HL-60/S4 (cell line): ENCODE results near the gene ASIC2.

Experiments
- in situ Hi-C: fragments of 300-500 bp; cut with MboI; formaldehyde crosslinking; loops from 2 replicates; pipeline ENCODE4 v1.14.3; 2022; ENCODE audit warnings: low sequenced_read_pairs

Gene ASIC2

GRCh38 chr17:33292981-33293867 lies at the start of gene ASIC2:
ASIC2 (minus strand) TSS chr17:33293295.
- in situ Hi-C loops = no loop called here

- in situ Hi-C loops = no loop called here
Measured at GRCh38 chr17:33342025-33342424, 48.9 kb upstream of the ASIC2 start.

GRCh38 chr17:33338242-33338641 lies 45.1 kb upstream of the ASIC2 start:
- in situ Hi-C loops = no loop called here

- in situ Hi-C loops = no loop called here
Measured at GRCh38 chr17:33335491-33336173, 42.5 kb upstream of the ASIC2 start.

- in situ Hi-C loops = no loop called here
Measured at GRCh38 chr17:33334703-33335102, 41.6 kb upstream of the ASIC2 start.

- in situ Hi-C loops = no loop called here
Measured at GRCh38 chr17:33330877-33331276, 37.8 kb upstream of the ASIC2 start.

- in situ Hi-C loops = no loop called here
Measured at GRCh38 chr17:33328129-33328528, 35.0 kb upstream of the ASIC2 start.

- in situ Hi-C loops = no loop called here
Measured at GRCh38 chr17:33324736-33325135, 31.6 kb upstream of the ASIC2 start.

GRCh38 chr17:33322063-33322462 lies 29.0 kb upstream of the ASIC2 start:
- in situ Hi-C loops = no loop called here

- in situ Hi-C loops = no loop called here
Measured at GRCh38 chr17:33318241-33318640, 25.1 kb upstream of the ASIC2 start.

GRCh38 chr17:33316746-33317145 lies 23.7 kb upstream of the ASIC2 start:
- in situ Hi-C loops = no loop called here

GRCh38 chr17:33310296-33310695 lies 17.2 kb upstream of the ASIC2 start:
- in situ Hi-C loops = no loop called here

GRCh38 chr17:33303254-33303653 lies 10.2 kb upstream of the ASIC2 start:
- in situ Hi-C loops = no loop called here

GRCh38 chr17:33302394-33302793 lies 9.3 kb upstream of the ASIC2 start:
- in situ Hi-C loops = no loop called here

- in situ Hi-C loops = no loop called here
Measured at GRCh38 chr17:33300241-33300640, 7.1 kb upstream of the ASIC2 start.

- in situ Hi-C loops = no loop called here
Measured at GRCh38 chr17:33299115-33299514, 6.0 kb upstream of the ASIC2 start.

- in situ Hi-C loops = no loop called here
Measured at GRCh38 chr17:33297643-33298042, 4.5 kb upstream of the ASIC2 start.

GRCh38 chr17:33294994-33295393 lies 1.9 kb upstream of the ASIC2 start:
- in situ Hi-C loops = no loop called here

- in situ Hi-C loops = no loop called here
Measured at GRCh38 chr17:33292201-33292980, 704 bp downstream of the ASIC2 start.

GRCh38 chr17:33291248-33292200 lies 1.6 kb downstream of the ASIC2 start:
- in situ Hi-C loops = no loop called here
